ENCODE data around the gene PRM1.

PRM1 gene, protein sequence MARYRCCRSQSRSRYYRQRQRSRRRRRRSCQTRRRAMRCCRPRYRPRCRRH

DNA sequence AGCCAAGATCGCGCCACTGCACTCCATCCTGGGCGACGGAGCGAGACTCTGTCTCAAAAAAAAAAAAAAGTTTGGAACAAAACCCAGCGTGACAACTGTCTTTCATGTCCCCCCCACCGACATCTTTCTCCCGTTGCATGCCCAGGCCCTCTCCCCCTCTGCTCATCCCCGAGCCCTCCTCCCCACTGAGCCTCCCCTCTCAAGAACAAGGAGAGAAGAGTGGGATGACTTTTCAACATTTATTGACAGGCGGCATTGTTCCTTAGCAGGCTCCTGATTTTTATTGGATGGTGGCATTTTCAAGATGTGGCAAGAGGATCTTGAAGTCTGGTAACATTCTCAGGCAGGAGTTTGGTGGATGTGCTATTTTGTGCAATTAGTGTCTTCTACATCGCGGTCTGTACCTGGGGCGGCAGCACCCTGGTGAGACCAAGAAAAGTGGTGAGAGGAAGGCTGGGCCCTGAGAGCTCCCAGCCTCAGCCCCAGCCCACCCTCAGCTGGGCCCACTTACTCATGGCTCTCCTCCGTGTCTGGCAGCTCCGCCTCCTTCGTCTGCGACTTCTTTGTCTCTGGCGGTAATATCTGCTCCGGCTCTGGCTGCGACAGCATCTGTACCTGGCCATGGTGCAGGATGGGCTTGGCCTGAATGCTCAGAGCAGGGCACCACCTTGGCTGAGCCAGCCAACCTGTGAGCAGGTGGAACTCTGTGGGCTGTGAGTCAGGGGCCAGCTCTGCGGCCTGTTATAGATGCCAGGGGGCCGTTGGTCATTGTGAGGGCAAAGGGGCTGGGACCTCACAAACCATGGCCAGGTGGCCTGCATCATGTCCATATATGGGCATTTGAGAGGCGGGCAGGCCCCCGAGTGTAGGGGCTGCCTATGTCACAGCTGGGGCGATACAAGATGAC, at the start of gene PRM1:
Gene PRM1 (minus strand): TSS at position 715 of the 907 bp plus-strand sequence. CDS start 92 bp downstream, at position 623.
- DNase-seq = no peak

DNA sequence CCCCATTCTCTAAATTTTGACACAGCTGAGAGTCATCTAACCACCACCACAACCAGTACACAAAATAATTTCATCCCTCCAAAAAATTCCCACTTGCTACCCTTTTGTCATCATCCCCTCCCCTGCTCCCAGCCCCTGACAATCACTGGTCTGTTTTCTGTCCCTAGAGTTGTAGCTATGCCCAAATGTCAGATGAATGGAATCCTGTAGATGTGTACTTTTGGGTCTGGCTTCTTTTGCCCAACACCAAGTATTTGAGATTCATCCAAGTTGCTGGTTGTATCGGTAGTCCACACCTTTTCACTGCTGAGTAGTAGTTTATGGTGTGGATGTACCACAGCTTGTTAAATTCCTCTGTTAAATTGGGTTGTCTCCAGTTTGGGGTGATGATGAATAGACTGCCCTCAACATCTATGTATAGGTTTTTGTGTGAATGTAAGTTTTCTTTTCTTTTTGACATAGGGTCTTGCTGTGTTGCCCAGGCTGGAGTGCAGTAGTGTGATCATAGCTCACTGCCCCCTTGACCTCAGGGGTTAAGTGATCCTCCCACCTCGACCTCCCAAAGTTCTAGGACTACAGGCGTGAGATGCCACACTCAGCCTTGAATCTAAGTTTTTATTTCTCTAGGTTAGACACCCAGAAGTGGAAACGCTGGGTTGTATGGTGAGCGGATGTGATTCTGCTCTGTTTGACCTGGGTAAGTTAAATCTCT, 49.6 kb upstream of the PRM1 start:
- DNase-seq = no peak

DNA sequence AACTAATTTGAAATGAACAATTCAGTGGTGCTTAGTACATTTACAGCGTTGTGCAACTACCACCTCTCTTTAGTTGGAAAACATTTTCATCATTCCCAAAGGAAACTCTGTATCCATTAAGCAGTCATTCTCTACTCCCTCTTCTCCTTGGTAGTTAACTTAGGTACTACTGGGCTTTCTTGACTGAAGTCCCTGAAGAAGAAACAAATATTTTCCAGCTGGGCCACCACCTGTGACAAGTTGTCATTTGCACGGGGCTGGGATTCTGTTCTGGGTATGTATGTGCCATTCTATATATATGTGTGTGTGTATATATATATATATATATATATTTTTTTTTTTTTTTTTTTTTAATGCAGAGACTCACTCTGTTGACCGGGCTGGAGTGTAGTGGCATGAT, 48.8 kb upstream of the PRM1 start:
- no peak for DNase-seq

DNA sequence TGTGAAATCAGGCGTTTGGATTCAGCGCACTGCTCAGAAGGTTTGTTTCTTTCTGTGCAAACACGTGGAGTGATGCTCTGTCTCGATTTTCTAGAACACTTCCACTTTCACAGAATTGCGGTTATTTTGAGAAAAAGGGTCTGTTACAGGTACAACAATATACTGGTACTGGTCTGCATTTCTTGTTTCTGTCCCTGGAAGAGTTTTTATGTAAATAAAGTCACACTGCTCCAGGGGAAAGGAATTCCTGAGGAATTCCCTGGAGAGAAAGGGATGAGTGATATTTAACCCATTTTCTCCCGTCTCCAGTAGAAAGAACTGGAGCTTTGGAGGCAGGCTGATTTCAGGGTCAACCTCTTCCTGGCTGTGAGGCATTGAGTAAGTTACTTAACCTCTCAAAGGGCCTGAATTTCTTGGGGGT, 48.0 kb upstream of the PRM1 start:
- no peak for DNase-seq

DNA sequence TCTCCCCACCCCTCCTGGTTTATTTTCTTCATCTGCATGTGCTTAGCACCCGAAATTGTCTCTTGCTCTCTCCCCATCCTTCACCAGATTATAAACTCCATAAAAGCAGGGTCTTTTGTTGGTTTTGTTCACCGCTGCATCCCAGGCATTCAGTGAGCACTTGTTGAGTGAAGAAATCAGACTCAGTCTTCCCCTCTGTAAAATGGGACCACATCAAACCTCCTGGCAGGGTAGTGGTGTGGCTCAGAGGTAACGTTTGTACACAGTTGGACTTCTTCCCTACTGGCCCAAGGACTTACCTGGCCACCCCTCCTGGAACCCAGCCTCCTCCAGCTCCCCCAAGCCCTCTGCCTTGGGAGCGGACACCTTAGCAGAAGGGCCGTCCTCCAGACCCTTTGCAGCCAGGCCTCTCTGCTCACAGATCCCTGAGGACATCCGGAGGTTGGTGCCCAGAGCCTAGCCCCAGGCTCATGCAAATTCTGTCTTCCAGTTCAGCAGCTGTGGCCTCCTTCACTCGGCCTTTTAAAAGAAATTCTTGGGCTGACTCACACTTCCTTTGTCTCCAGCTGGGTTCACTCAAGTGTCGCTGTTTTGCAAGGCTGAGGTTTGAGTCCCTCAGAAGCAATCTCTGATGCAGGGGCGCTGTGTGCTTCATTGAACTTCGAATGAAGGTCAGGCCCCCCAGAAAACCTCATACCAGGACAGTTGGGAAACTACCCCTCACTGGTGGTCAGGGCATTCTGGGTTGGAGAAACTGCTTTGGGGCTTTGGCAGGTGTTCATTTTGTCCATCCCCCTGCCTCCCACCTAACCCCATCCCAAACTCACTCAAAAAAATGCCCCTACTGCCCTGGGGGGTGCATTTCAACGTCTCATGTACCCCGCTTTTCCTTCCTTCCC, 47.3 kb upstream of the PRM1 start:
- DNase-seq = peak; percentile 18

DNA sequence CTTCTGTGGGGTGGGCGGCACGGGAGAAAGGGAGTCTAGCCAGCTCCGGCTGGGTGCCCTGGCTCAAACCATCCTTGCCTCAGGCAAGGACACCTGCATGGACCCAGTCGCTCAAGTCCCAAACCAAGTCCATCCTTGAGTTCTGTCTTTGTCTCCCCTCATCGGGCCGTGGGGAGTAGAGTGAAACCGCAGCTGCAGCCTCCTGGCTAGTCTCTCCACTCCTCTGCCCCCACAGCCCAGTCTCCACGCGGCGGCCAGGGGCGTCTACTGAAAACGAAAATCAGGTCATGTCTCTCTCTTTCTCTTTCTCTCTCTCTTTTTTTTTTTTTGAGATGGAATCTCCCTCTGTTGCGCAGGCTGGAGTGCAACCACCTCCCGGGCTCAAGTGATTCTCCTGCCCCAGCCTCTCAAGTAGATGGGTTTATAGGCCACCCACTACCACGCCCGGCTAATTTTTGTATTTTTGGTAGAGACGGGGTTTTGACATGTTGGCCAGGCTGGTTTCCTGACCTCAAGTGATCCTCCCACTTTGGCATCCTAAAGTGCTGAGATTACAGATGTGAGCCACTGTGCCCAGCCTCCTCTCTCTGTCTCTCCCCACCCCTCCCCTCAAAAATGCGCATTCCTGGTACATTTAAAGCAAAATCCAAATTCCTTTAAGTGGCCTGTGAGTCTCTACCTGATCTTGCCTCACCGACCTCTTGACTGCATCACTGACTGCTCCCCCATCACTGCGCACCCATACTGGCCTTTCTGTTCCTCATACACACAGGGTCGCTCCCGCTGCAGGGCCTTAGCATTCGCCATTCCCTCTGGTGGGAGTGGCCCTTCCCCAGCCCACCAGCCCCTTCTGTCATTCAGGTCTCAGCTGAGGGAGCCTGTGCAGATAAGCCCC, 46.4 kb upstream of the PRM1 start:
- DNase-seq = no peak

DNA sequence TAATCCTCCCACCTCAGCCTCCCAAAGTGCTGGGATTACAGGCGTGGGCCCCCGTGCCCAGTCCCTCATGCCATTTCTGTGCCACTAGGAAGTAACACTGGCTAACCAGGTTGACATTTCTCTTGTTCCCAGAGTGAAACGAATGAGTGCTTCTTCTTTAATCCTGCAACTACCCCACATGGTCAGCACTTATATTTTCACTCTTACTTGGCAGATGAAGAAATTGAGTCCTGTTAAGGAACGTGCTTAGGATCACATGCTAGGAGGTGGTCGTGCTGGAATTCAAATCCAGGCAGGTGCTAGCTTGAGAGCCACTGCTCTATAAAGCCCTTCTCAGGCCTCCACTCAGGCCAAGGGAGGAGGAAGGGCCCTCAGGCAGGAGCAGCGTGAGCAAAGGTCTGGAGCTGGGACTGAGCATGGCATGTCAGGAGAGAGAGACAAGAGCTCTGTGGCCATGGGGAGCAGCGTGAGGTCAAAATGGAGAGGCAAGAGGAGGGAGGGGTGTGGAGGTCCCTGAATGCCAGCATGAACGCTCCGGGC, 45.7 kb upstream of the PRM1 start:
- DNase-seq = no peak

DNA sequence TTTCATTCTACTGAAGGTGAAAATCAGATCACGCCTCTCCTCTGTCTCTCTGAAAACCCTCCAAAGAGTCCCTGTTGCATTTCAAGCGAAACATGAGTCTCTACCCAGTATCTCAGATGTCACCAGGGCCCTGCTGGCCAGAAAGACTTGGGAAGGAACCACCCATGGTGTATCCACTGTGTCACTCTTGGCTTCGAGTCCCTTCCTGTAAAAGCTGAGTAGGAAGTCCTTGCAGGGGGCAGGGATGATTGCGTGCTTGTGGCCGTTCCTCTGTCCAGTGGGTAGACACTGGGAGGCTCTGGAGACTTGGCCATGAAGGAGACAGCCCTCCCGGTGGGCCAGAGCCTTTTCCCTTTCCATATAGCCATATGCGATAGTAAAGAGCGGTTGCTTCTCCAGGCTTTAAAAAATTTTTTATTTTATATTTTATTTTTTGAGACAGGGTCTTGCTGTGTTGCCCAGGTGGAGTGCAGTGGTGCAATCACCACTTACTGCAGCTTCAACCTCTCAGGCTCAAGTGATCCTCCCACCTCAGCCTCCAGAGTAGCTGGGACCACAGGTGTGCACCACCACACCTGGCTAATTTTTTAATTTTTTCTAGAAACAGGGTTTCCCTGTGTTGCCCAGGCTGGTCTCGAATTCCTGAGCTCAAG, 45.1 kb upstream of the PRM1 start:
- no peak for DNase-seq

DNA sequence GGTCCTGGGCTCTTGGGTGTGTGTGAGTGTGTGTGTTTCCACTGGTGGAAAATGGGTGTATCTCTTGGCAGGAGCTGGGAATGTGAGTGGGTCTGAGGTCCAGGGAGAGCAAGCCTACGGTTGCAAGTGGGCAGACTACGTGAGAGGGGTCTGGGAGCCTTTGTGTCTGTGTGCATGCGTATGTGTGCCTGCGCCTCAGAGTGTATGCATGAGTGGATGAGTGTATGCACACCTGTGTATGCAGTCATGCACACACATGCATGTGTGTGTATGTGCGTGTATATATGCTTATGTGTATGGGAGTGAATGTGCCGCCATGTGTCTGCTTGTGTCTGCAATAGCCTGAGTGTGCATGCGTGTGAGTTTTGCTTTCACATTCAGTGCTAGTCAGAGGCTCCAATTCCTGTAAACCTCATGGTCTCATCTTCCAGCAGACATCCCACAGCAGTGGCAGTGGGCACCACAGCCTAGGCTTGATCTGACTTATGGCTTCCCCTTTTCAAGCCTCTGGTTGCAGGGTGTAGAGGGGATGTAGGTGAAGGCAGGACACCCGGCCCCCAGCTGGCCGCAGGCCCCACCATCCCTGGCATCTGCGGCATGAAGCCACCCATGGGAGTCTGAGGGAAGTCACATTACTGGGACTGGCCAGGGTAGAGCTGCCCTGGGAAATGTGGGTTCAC, 44.4 kb upstream of the PRM1 start:
- DNase-seq = no peak

DNA sequence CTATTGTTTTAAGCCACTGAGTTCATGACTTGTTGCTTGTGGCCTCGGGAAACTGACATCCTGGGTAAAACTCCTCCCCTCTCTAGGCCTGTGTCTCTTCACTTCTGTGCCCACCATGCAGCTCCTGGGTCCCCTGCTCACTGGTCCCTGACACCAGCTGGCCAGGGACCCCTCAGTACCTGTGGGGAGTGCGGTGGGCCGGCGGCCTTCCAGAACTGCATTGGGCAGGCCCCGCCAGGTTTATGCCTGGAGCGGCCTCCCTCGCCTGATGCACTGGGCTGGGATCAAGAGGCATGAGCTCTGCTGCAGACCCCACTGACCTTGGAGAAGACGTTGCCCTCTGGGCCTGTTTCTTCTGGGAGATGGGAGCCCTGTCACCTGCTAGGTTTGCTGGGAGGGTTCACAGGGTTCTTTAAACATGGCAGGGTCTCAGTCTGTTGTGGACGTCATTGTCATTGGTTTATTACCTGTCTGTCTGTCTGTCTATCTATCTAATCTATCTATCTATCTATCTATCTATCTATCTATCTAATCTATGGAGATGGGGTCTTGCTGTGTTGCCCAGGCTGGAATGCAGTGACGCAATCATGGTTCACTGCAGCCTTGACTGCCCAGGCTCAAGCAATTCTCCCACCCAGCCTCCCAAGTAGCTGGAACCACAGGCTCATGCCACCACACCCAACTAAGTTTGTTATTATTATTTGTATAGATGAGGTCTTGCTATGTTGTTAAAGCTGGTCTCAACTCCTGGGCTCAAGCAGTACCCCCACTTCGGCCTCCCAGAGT, 42.6 kb upstream of the PRM1 start:
- DNase-seq = no peak

DNA sequence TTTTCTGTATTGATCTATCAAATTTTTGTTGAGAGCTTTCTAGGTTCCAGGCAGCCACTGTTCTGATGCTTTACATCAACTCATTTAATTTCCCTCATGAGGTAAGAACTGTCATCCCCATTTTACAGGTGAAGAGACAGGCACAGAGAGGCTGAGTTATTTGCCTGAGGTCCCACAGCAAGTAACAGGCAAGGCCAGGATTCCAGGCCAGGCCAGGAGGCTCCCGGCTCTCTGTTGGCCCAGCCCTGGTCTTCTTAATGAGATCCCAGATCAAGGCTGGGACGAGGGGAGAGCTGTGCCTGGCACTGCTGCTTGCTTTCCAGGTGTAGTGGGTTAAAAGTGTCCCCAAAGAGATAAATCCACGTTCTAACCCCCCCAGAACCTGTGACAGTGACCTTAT, 41.7 kb upstream of the PRM1 start:
- DNase-seq = no peak

DNA sequence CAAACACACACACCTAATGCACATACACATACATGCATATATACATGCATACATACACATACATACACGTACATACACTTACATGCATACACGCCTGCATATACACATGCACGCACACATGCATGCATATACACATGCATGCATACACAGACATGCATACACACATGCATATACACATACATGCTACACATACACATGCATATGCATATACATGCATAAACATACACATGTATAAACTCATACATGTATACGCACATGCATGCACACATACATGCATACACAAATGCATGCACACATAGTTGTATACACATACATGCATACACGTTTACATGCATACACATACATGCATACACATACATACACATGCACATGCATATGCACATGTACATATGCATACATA, 40.5 kb upstream of the PRM1 start:
- DNase-seq = no peak

DNA sequence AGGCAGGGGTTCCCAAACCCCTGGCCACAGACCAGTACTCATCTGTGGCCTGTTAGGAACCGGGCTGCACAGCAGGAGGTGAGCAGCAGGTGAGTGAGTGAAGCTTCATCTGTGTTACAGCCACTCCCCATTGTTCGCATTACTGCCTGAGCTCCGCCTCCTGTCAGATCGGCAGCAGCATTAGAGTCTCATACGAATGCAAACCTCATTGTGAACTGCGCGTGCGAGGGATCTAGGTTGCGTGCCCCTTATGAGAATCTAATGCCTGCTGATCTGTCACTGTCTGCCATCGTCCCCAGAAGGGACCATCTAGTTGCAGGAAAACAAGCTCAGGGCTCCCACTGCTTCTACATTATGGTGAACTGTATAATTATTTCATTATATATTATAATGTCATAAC, 39.0 kb upstream of the PRM1 start:
- DNase-seq = no peak

DNA sequence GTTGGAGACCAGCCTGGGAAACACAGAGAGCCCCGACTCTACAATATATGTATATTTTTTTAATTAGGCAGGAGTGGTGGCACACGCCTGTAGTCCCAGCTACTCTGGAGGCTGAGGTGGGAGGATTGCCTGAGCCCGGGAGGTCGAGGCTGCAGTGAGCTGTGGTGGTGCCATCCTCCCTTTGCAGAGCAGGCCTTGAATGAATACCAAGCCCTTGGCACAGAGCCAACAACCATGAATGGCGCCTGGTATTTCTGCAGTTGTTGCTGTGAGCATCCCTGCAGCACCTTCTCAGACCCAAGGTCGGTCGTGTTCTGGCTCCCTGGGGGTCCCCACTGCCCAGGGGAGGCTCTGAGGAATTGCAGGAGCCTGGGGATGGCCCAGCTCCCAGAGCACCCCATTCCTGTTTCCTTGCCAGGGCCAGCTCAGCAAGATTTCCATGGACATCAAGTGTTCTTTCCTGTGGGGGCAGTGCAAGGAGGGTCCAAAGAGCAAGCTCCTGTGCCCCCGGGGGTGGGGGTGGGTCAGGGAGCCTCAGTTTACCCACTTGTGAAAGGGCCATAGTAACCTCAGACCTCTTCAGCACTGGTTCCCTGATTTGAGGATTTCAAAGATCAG, 38.5 kb upstream of the PRM1 start:
- no peak for DNase-seq

DNA sequence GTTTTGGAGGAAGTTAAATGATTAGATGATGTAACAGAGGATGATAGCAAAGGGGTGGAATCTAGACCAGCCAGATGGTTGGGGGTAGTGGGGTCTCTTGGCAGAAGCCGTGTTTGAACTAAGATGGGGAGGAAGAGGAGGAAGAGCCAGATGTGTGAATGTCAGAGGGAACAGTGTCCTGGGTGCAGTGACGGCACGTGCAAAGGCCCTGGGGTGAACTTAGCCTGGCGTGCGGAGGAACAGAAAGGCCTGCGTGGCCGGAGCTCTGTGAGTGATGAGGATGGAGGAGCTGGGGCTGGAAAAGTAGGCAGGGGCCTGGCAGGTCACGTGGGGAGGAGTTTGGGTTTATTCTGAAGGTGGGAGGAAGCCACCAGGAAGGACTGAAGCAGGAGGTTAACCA, 37.7 kb upstream of the PRM1 start:
- no peak for DNase-seq

DNA sequence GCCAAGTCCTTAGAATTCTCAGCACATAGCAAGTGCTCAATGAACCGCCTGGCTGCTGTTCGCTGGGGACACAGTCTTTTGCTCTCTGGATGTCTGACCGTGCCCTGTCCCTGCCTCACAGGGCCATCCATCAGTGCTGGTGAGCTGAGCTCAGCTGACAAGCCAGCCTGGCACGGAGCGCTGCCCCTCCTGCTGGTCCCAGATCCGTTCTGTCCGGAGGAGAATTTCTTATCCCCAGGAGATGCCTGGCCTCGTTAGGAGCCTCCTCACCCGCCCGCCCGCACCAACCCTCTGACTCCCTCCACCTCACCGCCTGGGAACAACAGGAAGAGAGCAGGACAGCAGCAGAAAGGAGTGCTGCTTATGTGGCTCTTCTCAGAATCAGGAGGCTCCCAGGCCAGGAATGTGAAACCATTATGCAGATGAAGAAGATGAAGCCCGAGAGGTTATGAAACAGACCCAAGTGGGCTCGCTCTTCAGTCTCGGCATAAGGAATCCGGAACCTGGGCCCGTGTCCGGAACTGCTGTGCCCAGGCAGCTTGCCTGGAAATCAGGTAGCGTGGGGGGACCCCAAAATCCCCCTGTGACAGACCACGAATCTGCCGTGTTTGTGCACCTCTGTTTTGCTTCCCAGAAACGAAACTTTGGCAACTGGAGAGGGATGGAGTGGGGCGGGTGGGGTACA, 35.3 kb upstream of the PRM1 start:
- DNase-seq = no peak

DNA sequence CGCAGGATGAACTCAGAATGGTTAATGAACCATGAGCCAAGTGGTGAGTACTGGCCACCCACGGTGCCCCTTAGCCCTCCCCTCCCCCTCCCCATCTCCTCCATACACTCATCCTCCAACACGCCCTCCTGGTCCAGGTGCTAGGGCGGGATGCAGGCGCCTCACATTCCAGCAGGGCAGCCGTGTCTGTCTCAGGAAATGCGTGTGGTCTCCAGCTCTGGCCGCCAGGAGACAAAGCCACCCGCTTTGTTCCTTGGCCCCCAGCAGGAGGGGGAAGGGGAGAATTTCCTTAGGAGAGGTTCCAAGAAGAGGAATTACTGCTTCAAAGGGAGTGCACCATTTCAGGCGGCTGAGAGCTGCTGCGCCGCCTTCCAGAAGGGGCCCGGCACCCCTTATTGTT, 34.4 kb upstream of the PRM1 start:
- DNase-seq = no peak

DNA sequence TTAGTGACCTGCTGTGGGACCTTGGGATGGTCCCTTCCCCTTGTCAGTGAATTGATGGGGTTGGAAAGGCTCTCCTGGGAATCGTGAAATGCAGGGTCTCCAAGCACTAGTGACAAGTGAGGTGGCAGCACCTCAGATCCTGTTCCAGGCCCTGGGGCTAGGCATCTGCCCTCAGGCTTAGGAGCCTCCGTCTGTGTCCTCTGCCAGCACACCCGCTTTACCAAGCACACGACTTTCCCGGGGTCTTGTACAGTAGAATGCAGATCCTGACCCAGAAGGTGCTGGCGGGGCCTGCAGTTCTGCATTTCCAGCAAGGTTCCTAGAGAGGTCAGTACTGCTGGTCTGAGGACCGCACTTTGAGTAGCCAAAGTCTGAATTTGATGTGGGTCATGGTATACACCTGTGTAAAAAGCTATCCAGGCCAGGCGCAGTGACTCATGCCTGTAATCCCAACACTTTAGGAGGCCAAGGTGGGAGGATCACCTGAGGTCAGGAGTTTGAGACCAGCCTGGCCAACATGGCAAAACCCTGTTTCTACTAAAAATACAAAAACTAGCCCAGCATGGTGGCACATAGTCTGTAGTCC, 33.3 kb upstream of the PRM1 start:
- no peak for DNase-seq

Data from GOT3 (cell line).